HG03135 (cell line): ENCODE data around the gene ZDHHC16.

ENCODE experiments used
- ATAC-seq: cut with Tn5 transposase; IDR thresholded peaks from one replicate; pipeline ENCODE4 v1.9.1; 2021; ENCODE audit warnings: mild to moderate bottlenecking, moderate library complexity; ENCODE audit not compliant: unreplicated experiment

ZDHHC16 gene

DNA sequence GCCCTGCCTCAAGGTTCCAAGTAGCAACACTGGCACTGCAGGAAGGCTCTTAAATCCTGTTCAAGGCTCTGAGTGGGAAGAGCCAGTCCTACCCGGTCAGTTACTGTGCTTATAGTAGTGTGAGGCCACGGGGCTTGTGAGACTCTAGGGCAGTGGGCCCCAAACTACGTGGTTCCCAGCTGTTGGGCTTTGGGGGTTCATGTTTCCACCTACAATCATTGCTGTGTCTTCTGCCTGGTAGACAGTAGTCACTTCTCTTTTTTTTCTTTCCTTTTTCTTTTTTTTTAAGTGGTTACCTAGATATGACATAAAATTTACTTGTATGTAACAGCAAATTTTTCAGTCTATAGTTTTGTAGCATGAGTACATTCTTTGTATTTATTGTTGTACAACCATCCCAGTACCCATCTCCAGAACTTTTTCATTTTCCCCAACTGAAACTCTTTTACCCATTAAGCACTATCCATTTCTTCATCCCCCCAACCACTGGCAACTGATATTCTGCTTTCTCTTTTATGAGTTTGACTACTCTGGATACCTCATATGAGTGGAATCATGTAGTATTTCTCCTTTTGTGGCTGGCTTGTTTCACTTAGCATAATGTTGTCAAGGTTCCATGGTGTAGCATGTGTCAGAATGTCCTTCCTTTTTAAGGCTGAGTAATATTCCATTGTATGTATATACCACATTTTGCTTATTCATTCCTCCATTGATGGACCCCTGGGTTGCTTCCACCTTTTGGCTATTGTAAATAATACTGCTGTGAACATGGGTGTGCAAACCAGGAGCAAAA lies 60.4 kb downstream of the ZDHHC16 start:
- no peak for ATAC-seq
